Transverse colon (tissue), 4 donors: Measurements from ENCODE around the gene DIPK1A.

Source experiments
- CTCF ChIP-seq, 5 experiments: fragments of 200-600 bp in 3 of 5; fragments of 450-650 bp in 2 of 5; sonication (generic) in 3 of 5; IDR thresholded peaks; 1 replicate in 2 of 5; 2 replicates in 3 of 5; pipeline ENCODE4 v1.5.1; 2016 to 2017; ENCODE audit warnings: antibody characterized with exemption in 5 of 5, inconsistent platforms in 3 of 5, mild to moderate bottlenecking in 2 of 5, moderate library complexity in 1 of 5
- EP300 ChIP-seq: sonication (generic); formaldehyde crosslinking; IDR thresholded peaks from one replicate; pipeline ENCODE4 v1.6.1; 2017; ENCODE audit warnings: antibody characterized with exemption, low read depth
- POLR2A ChIP-seq: fragments of 450-650 bp; IDR thresholded peaks from one replicate; pipeline ENCODE4 v1.6.1; 2016; ENCODE audit warnings: antibody characterized with exemption, mild to moderate bottlenecking, moderate library complexity
- POLR2AphosphoS5 ChIP-seq, 3 donors: sonication (generic); formaldehyde crosslinking; IDR thresholded peaks; one replicate each; pipeline ENCODE4 v1.6.1; 2016; ENCODE audit warnings: antibody characterized with exemption in 3 of 3

- no peak for TF ChIP-seq POLR2A
- no peak for TF ChIP-seq CTCF (IDR thresholded peaks at IDR 0.05)
- TF ChIP-seq POLR2AphosphoS5 (IDR thresholded peaks at IDR 0.05): no peak
- TF ChIP-seq EP300: no peak
Measured at GRCh38 chr1:92909321-92909720, 51.9 kb downstream of the DIPK1A start.
